Caki2 (cell line): ENCODE data around the gene ZNF423. TPM values are rescaled to one million over a fixed set of nuclear protein-coding genes. Genes with fewer than 3 reads are reported as not detected.

Source experiments
- DNase-seq: peaks from one replicate; pipeline ENCODE4 v3.0.0-alpha.2; 2015; ENCODE audit warnings: low read depth
- in situ Hi-C: cut with HindIII; loops from 2 replicates; pipeline ENCODE4 v1.10.0; 2016; ENCODE audit warnings: low sequenced_read_pairs, low pct_unique_long_range_greater_than_20kb, mixed read lengths
- total RNA-seq: library from RNA; depleted of rRNA; stranded (reverse); fragments of >200 nt; shearing (Covaris generic); gene quantifications from 2 replicates; pipeline ENCODE4 v1.2.3, GENCODE V29; 2014; ENCODE audit warnings: low replicate concordance

ZNF423 gene
- total RNA-seq, 1 experiment from 2014 or later: 0.24 TPM

GRCh38 chr16:49776085-49776595 is 79.8 kb downstream of the ZNF423 start:
- no peak for DNase-seq
- in situ Hi-C loops: no loop called here

GRCh38 chr16:49775581-49775980 is 80.3 kb downstream of the ZNF423 start:
- in situ Hi-C loops: no loop called here
- no peak for DNase-seq

GRCh38 chr16:49775018-49775417 is 80.9 kb downstream of the ZNF423 start:
- in situ Hi-C loops: no loop called here
- no peak for DNase-seq

GRCh38 chr16:49773534-49774475 is 82.1 kb downstream of the ZNF423 start:
- no peak for DNase-seq
- in situ Hi-C loops: no loop called here

GRCh38 chr16:49767998-49768397 is 87.9 kb downstream of the ZNF423 start:
- no peak for DNase-seq
- in situ Hi-C loops: no loop called here

- in situ Hi-C loops: no loop called here
- DNase-seq: no peak
These were observed 88.5 kb downstream of the ZNF423 start for GRCh38 chr16:49767414-49767813.

- in situ Hi-C loops: no loop called here
- no peak for DNase-seq
These were observed 89.7 kb downstream of the ZNF423 start for GRCh38 chr16:49766225-49766624.

GRCh38 chr16:49763826-49764225 is 92.1 kb downstream of the ZNF423 start:
- in situ Hi-C loops: no loop called here

GRCh38 chr16:49760815-49761214 is 95.1 kb downstream of the ZNF423 start:
- in situ Hi-C loops: no loop called here
- no peak for DNase-seq

More at GRCh38 chr16:49763826-49764225, 92.1 kb downstream of the ZNF423 start:
- no peak for DNase-seq

- in situ Hi-C loops: no loop called here
- DNase-seq: no peak
These were observed 98.3 kb downstream of the ZNF423 start for GRCh38 chr16:49757559-49758069.

- in situ Hi-C loops: no loop called here
- DNase-seq: no peak
These were observed 98.9 kb downstream of the ZNF423 start for GRCh38 chr16:49756775-49757558.

GRCh38 chr16:49755716-49756505 is 100.0 kb downstream of the ZNF423 start:
- in situ Hi-C loops: no loop called here
- no peak for DNase-seq

GRCh38 chr16:49755313-49755620 is 100.6 kb downstream of the ZNF423 start:
- peak; percentile 12 for DNase-seq
- in situ Hi-C loops: no loop called here

GRCh38 chr16:49754495-49755312 is 101.2 kb downstream of the ZNF423 start:
- in situ Hi-C loops: no loop called here

GRCh38 chr16:49750341-49751000 is 105.4 kb downstream of the ZNF423 start:
- no peak for DNase-seq
- in situ Hi-C loops: no loop called here

More at GRCh38 chr16:49754495-49755312, 101.2 kb downstream of the ZNF423 start:
- DNase-seq: no peak

GRCh38 chr16:49749816-49750215 is 106.1 kb downstream of the ZNF423 start:
- no peak for DNase-seq
- in situ Hi-C loops: no loop called here

GRCh38 chr16:49748322-49748721 is 107.6 kb downstream of the ZNF423 start:
- in situ Hi-C loops: no loop called here
- DNase-seq: no peak
